Omental fat pad (tissue), 4 donors: ENCODE measurements around the gene ROBO3. TPM values are rescaled to one million over a fixed set of nuclear protein-coding genes. Genes with fewer than 3 reads are reported as not detected.

Source experiments
- ATAC-seq: fragments of 150-250 bp; one replicate; pipeline ENCODE4 v1.9.1; 2016; ENCODE audit warnings: mild to moderate bottlenecking, moderate library complexity; ENCODE audit not compliant: low FRiP score
- DNase-seq: peaks from one replicate; pipeline ENCODE4 v3.0.0-alpha.2; 2019; ENCODE audit warnings: low spot score
- total RNA-seq, 4 donors: library from RNA; depleted of rRNA; stranded (reverse); fragments of >200 nt; gene quantifications; one replicate each; pipeline ENCODE4 v1.1.0, GENCODE V29; 2016
- TF ChIP-seq, protein P1 (sequence below), 3 donors: fragments of 450-650 bp; IDR thresholded peaks; one replicate each; pipeline ENCODE4 v1.5.1; 2016 to 2017; ENCODE audit warnings: antibody characterized with exemption in 3 of 3, mild to moderate bottlenecking in 3 of 3, moderate library complexity in 2 of 3

Gene ROBO3
- total RNA-seq, 4 donors from 2014 or later, result 24.5 to 71.5 (median 27.9) TPM

DNA sequence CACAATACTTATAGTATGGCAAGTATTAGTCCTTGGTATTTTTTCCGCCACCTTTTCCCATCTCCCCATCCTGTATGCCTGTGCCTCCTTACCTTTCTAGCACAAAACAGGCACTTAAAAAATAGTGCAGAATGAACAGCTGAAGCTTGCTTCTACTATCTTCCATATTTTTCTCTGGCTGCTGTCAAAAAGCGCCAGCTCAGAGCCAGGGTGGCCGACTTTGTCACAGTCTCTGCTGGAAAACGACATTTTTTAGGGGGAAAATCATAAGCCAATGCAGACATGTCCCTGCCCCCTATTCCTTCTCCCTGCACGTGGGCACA is 26.5 kb upstream of the ROBO3 start:
- TF ChIP-seq, protein P1, sequence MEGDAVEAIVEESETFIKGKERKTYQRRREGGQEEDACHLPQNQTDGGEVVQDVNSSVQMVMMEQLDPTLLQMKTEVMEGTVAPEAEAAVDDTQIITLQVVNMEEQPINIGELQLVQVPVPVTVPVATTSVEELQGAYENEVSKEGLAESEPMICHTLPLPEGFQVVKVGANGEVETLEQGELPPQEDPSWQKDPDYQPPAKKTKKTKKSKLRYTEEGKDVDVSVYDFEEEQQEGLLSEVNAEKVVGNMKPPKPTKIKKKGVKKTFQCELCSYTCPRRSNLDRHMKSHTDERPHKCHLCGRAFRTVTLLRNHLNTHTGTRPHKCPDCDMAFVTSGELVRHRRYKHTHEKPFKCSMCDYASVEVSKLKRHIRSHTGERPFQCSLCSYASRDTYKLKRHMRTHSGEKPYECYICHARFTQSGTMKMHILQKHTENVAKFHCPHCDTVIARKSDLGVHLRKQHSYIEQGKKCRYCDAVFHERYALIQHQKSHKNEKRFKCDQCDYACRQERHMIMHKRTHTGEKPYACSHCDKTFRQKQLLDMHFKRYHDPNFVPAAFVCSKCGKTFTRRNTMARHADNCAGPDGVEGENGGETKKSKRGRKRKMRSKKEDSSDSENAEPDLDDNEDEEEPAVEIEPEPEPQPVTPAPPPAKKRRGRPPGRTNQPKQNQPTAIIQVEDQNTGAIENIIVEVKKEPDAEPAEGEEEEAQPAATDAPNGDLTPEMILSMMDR (IDR thresholded peaks at IDR 0.05), result no peak
- DNase-seq (no peak), ATAC-seq (no peak)

DNA sequence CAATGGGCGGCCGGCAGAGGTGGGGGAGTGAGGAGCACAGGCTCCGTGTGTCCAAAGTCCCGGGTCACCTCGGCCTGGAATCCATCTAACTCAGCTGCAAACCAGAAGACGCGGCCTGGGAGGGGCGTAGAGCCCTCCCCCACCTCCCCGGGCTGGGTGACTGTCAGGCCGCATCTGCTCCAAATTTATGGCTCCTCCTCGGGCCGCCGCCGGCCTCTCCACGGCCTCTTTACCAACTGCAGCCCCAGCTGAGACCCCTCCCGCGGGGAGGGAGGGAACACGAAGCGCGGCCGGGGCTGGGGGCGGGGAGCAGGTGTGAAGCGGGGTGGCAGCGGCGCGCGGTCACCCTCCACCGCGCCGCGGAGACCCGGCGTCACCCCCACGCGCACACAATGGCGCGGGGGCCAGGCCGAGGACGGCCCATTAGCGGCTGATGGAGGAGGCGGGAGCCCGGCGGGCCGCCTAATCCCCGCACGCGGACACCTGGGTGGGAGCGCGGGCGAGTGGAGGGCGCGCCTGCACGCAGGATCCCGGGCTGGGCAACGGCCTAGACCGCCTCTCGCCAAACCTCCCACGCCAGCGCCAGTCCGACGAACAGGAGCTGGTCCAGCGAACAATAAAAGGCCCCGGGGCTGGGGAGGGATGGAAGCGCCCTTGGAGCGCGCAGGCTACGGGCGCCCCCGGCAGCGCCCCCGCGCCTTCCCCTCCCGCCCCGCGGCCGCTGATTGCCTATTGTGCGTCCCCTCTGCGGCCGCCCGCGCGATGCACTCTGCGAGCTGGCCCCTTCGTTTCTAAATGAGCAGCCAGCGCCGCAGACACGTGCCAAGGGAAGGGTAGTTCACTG is 25.9 kb upstream of the ROBO3 start:
- ATAC-seq, result no peak
- TF ChIP-seq, protein P1 (IDR thresholded peaks at IDR 0.05), result no peak
- no peak for DNase-seq

DNA sequence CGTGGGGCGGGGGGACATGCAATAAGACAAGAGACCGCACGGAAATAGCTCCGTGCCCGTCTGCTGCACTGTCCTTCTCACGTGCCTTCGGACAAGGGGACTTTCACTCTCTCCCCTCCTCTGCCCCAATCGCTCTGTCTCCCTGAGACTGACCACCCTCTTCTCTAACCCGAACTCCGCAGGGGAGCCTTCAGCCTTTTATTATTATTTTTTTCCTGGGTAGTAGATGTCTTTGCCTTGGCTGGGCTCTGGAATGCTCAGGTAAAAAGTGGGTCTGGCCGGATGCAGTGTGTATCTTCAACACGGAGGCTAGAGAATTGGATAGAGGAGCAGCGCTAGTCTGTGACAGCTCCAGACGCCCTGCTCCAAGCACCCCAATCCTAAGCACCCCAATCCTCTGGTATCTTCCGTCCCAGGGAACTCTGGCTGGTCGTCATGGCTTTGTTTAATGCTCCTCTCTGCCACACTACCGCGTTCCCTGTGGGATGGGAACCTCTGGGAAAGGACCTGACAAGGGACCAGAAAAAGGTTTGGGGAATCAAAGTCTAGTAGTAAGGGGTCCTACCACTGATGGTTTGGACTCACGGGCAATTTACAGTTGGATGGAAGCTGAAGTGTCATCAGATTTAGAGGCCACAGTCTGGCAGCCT is 25.1 kb upstream of the ROBO3 start:
- TF ChIP-seq, protein P1 (IDR thresholded peaks at IDR 0.05), result no peak
- ATAC-seq, result no peak

DNA sequence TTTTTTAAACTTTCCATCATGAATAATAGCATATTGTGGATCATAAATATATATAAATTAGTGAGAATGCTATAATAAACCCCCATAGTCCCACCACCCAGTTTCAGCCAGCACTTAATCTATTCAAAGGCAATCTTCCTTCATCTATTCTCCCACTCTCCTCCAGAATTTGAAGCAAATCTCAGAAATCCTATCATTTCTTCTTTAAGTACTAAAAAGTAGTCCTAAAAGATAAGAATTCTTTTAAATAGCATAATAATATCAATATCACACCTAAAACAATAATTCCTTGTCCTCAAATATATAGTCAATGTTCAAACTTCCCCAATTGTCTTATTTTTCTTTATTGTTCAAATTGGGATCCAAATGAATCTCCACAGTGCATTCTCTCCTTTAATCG is 24.6 kb upstream of the ROBO3 start:
- no peak for ATAC-seq
- no peak for DNase-seq
- TF ChIP-seq, protein P1 (IDR thresholded peaks at IDR 0.05), result no peak

More for the DNA sequence above, 25.1 kb upstream of the ROBO3 start:
- no peak for DNase-seq

DNA sequence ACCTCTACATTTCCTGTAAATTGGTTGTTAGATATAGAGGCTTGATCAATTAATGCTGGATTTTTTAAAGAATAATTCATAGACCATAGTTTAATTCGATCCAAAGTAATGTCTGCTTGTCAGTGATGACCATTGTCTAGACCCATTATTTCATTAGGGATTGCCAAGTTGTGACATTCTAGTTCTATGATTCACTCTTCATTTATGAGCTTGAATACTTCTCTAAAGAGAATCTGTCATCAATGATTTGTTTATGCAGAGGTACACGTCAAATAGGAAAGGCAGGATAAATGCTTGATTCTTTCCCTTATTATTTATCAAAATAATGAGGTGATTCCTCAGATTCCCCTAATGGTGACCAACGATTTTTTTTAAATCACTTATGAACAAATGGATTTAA is 24.0 kb upstream of the ROBO3 start:
- no peak for ATAC-seq
- TF ChIP-seq, protein P1 (IDR thresholded peaks at IDR 0.05), result no peak
- DNase-seq, result no peak

DNA sequence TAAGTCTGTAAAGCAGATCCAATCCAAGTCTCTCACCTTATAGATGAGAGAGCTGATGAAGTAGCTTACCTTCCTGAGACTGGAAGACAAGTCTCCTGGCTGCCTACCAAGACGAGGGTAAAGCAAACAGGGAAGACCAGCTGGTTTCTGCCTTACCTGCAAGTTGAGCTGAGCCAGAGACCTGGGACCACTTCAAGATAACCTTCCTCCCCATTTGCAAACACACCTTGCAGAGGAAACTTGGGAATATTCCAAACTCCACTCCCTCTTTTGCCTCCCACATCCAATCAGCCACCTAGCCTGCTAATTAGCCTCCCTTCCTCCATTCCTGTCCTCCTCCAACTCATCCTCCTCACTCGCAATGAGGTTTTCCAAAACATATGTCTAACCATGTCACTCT is 23.4 kb upstream of the ROBO3 start:
- ATAC-seq (no peak), DNase-seq (no peak)
- TF ChIP-seq, protein P1 (IDR thresholded peaks at IDR 0.05), result no peak

DNA sequence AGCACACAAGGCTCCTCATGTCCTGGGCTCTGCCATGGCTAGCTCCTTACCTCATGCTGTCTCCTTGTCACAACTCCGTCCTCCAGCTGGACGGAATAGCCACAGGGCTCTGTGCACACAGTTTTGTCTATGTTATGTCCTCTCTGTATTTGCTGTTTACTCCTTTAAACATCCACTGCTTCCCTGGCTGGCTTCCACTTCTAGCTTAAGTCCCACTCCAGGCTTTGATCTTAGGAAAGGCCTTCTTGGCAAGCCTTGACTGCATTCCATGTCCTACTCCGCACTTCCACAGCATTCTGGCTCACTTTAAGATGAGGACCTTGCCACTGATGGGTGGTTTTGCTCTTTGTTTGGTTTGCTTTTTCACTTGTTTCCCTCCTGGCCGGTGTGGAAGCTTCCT is 22.9 kb upstream of the ROBO3 start:
- DNase-seq, result no peak
- TF ChIP-seq, protein P1 (IDR thresholded peaks at IDR 0.05), result no peak
- ATAC-seq, result no peak
